EL (cell line): ENCODE data around the gene SSBP4.
A peak's percentile ranks its signal among the peaks of the same experiment; 100 is the strongest.

Experiments
- DNase-seq: peaks from one replicate; pipeline ENCODE4 v3.0.0-alpha.2; 2016

SSBP4 gene

DNA sequence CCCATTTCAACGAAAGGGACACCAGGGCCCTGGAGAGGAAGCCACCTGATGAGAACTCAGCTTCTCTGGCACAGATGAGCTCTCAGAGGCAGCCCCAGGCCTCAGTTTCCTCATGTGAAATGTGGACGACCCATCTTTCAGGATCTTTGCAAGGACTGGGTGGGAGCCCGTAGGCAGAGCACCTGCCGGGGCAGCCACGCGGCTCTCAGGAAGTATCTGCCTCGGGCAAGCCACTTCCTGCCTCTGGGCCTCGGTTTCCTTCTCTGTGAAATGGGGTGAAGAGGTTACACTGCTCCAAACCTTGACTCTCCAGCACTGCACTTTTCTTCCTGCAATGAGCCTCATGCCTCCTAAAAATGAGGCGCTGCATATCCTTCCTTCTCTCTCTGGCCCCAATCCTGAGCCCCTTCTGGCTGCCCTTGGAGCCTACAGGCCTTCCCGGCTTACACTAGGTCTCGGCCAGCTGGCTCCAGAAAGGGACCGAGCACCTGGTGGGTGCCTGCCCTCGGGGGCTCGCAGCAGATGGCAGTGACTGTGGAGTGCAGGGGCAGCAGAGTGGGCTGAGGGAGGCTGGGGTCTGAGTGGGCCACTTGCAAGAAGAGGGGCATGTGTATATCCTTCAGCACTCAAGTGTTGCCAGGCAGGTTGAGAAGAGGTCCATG is 3.5 kb downstream of the SSBP4 start:
- DNase-seq: no peak

DNA sequence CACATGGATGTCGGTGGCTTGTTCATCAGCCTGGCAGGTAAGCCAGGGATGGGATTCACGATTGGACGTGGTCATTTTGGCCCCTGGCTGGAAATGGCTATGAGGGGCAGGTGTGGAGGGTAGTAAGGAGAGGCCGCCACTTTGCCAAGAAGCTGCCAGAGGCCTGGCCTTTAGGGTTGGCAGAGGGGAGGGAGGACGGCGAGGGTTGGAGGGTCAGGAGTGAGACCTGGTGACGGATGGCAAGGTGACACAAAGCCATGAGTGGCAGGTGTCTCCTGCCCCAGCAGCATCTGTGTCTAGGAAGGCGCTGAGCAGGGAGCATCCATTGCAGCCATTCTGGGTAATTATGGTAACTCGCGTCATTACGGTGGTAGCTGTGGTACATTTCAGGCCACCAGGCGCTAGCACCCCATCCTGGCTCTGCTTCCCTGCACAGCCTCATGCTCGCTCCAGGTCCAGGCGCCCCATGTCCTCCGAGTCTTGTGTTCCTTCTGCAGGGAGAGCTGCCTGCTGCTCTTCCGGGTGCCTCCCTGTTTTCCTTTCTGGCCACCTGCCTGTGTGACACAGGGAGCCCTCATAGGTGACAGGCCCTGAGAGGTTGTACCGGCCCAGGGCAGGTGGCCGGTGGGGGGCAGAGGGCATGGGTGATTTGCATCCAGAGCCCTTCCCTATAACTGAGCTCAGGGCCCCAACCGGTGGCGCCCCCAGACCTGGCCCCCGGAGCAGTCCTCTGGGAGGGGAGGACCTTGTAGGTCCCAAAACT is 4.2 kb downstream of the SSBP4 start:
- DNase-seq: no peak

DNA sequence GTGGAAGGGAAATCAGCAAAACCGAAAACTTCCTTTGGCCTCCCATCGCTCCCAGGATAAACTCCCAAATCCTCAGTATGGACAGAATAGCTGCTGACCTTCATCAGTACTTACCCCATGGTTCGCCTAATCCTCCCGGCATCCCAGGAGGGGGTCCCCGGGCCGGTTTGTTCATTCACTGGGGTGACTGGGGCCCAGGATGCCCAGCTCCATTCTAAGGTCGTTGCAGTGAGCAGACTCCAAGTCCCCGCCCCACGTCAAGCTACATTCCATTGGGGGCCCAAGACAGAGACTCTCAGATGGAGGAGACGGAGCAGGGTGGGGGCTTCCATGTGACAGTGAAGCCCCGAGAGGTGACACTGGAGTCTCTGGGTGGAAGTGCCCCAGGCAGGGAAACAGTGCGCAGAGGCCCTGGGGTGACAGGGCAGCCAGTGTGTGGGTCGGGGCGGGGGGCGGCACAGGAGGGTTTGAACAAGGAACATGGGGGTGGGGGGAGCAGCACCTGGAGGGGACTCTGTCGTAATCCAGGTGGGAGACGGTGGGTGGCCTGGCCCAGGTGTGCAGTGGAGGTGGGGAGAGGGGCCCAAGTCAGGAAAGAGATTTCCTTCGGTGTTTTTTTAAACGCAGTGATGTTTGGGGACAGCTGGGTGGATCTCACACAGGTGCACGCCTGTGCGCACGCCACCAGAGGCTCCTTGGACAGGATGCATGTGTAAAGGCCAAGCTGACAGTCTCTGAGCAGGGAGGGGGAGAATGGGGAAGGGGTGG is 5.1 kb downstream of the SSBP4 start:
- DNase-seq: no peak

DNA sequence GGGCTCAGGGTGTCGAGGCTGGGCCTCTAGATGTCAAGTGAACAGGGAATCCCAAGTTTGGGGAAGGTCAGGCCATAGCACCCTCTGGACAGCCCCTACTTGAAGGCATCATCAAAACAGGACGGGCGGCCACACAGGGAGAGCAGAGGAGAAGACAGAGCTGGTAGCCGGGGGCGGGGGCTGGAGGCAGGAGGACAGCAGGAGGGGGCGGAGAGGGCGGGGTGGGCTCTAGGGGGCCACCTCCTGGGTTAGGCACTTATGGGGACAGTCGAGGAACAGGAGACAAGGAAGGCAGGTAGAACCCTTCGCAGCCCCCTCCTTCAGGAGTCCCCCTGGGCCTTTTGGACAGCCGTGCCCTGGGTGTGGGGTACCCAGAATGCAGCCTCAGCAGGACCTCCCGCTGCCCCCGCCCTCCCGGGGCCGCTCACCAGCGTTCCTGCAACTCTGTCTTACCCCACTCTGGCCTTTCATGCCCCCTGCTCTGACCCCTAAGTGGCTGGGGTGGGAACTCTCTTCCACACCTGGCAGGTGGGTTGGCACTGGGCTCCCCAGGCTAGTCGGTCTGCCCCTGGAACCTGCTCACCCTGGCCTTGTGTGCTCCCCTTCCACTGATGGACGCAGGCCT is 5.8 kb downstream of the SSBP4 start:
- no peak for DNase-seq

DNA sequence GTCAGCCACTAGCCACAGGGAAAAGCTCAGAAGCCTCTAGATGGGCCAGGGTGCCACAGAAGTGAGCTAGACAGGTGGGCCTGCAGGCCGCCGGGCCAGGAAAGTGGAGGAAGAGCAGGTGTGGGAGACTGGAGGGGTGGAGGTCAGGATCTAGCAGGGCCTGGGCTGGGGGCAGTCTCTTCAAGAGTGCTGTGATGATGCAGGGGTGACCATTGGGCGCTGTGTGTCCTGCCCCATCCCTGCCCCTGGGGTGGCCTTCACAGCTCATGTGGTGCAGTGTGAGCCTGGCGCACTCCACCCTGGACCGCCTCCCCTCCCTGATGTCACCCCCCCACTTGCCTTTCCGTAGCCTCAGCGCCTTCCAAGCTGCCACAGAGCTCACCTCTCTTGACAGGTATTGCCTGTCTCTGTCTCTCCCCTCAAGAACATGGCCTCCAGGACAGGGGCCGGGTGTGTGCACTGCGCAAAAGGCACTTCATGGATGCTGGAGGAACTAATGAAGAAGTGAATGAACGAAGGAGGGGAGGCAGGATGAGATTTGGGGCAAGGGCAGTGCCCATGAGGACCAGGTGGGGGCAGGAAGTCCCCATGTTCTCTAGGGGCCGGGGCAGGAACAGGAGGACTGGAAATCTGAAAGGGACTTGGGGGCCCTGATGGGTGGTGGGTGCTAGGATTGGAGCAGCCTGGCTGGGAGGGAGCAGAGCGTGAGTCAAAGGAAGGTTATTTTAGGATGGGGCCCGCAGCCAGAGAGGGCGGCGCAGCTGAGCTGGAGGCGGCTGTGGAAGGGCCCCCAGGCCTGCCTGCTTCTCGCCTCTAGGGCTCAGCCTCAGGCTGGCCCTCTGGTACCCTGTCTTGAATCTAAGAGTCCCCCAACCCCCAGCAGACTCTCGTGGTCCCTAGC is 6.6 kb downstream of the SSBP4 start:
- DNase-seq: peak; percentile 83

DNA sequence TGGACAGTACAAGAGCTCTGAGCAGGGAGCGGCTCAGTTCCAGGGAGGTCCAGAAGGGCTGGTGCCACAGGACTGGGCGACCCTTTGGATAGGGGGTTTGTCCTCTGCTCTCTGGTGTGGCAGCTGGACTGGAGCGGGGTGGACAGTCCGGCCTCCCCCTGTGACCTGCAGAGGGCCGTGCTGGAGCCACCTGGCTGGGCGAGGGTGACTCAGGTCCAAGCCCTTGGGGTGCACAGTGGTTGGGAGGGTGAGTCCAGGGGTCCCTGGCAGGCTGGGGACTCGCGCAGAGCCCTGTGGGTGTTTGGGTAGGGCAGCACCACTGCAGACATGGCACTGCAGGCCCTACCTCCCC is 7.2 kb downstream of the SSBP4 start:
- no peak for DNase-seq

DNA sequence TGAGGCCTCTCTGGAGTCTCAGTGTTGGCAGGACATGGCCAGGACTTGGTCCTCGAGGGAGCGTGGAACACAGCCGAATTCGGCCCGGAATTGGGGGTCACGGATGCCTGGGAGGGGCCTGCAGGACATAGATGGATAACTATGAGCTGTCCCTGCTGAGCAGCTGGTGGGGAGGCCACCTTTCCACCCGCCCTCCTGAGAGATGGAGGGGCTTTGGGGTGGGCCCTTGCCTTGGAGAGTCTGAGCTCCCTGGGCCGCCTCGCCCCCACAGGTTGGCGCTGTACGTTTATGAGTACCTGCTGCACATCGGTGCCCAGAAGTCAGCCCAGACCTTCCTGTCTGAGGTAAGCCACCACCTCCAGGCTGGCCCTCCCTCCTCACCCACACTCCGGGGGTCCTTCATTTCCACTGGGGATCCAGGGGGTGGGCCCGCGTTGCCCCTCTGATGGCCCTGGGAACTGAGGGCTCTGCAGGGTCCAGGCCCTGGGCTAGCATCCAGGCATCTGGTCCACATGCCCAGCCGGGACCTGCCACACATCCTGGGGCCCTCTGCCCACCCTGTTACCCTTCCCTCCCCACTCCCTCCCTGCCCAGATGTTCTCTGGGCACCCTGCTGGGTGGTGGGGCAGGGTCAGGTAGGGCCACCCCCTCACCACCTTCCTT is 8.0 kb downstream of the SSBP4 start:
- no peak for DNase-seq

DNA sequence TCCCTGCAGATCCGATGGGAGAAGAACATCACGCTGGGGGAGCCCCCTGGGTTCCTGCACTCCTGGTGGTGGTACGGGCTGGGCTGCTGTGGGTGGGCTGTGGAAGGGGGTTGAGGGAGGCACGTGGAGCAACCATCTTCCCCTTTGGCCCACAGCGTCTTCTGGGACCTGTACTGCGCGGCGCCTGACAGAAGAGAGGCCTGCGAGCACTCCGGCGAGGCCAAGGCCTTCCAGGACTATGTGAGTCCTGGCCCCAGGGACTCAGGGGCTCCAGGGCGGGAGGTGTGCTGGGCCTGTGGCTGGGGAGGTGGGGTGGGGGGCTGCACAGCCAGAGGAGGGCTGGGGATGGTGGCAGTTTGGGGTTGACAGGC is 8.5 kb downstream of the SSBP4 start:
- DNase-seq: no peak

DNA sequence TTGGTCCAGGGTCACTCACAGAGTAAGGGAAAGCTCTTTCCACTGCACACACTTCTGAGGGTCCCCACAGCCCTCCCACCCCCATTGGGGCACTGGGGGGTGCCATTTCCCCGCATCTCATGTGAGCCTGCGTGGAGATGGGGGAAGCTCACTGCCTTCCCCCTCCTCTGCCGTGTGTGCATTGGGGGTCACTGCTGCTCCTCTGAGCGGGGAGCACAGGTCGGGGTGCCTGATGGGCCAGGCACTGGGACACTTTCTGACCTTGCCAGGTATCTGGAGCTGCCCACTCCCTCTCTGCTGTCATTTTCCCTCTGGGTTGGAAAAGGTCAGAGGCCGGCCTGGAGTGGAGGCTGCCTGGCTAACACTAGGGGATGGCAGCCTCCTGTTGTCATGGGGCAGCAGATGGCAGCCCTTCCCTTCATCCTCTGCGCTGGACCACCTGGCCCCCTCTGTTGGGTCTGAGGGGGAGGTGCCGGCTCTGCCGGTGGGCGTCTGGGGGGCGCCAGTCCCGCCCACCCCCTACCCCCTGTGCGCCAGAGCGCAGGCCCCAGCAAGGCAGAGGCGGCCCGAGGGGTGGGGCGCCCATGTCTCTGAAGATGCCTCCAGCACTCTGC is 9.1 kb downstream of the SSBP4 start:
- DNase-seq: no peak

DNA sequence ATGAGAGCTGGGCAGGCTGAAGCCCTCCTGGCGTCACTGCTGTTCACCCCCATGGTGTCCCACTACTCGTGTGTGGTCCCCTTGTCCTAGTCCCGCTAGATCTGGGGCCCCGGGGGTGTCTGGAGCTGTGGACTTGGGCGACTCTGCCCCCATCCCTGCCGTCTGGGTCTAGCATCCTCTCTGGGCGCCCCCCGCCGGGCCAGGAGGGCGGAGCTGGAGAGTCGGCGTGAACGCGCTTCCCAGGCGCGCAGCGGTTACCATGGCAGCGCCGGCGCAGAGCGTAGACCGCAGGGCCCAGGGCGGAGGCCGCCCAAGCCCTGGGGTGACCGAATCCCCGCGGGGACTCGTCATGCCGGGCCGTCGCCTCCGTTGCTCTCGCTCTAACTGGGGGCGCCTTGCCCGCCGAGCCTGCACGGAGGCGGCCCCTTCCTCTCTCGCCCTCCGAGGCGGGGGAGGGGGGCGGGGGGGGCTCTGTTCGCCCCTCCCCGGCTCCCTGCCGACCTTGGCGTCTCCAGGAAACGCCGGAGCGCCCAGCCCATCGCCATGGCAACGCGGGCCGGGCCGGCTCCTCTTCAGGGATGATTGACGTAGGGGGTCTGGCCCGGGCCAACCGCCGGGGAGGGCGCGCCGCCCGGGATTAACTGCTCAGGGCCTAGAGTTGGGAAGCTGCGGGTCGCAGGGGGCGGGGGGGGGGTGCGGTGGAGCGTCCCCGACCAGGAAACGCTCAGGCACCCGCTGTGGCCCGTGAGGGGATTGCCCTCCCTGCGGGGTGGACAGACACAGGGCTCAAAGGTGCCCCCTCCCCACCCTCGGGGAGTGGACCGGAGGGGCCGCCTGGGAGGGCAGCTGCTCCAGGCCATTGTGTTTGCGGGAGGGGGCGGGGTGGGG is 9.8 kb downstream of the SSBP4 start:
- DNase-seq: peak; percentile 86

DNA sequence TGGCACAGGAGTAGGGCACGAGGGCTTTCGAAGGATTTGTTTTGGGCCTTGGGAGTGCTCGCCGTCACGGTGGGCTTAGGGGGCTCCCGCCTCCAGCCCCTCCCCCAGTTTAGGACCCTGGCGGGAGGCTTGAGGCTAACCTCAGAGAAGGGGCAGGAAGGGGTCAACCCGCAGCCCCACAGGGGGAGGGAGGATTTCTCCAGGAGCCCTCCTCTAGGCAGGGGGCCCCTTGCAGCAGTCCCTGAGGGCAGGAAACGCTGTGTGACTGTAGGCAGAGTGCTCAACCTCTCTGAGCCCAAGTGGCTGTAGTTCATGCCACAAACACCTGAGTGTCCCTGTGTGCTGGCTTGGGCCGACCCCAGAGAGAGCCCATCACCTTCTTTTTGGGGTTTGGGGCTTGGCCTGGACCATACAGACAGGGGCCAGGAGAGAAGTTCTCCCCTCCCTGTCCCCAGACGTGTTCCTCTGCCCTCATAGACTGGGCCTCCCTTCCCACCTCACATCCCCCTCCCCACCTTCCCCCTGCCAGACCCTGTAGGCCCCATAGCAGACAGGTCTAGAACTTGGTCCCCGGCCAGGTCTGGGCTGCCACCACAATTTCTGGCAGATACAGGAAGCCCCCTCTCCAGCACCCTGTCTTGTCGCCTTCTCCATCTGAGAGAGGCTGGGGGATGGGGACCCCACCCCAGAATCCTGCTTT is 10.7 kb downstream of the SSBP4 start:
- no peak for DNase-seq

DNA sequence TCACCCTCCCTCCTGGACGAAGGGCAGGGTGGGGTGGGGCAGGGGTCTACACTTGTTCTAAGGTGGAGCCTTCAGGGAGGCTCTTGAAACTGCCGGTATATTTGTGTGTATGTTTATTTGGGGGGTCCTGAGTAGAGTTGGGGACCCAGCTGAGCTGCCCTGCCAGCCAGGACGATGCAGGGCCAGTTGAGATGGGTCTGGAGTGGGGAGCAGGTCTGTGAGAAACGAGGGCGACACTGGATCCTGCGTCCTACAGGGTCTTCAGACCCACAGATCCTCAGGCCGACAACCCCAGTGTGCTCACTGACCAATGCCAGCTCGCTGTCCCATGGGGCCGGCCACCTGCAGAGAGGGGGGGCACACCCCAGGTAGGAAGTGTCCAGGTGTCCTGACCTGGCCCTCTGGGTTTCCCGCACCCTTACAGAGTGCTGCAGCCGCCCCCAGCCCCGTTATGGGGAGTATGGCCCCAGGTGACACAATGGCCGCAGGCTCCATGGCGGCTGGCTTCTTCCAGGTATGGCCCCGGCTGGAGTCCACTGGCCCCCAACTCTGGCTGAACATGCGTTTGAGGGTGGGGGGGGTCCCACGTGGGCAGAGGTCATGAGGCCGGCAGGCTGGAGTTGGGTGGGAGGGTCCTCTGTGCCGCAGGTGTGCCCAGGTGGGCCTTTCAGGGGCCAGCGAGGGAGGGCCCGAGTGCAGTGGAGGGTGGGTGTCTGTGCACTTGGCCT is 11.4 kb downstream of the SSBP4 start:
- no peak for DNase-seq

DNA sequence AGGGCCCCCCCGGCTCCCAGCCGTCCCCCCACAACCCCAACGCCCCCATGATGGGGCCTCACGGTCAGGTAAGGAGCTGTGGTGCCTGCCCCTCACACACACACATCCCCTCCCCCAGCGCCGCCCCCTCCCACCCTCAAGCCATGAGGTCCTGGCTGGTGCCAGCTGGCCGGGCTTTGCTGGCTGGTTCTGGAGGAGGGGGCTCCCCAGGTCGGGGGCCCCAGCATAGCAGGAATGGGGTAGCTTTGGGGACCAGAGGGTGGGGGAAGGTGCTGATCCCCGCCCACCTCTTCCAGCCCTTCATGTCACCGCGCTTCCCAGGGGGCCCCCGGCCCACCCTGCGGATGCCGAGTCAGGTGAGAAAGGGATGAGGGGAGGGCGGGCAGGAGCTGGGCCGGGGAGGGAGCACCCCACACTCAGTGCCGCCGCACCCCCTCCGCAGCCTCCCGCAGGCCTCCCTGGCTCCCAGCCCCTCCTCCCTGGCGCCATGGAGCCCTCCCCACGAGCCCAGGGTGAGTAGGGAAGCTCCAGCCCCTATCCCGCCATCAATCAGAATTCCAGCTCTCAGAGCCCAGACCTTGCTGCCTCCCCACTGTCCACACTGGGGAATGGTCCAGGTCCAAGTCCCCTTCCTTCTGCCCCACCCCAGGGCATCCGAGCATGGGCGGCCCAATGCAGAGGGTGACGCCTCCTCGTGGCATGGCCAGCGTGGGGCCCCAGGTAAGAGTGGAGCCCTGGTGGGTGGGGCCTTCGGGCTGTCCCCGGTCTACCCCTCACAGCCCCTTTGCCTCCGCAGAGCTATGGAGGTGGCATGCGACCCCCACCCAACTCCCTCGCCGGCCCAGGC is 12.4 kb downstream of the SSBP4 start:
- DNase-seq: no peak

DNA sequence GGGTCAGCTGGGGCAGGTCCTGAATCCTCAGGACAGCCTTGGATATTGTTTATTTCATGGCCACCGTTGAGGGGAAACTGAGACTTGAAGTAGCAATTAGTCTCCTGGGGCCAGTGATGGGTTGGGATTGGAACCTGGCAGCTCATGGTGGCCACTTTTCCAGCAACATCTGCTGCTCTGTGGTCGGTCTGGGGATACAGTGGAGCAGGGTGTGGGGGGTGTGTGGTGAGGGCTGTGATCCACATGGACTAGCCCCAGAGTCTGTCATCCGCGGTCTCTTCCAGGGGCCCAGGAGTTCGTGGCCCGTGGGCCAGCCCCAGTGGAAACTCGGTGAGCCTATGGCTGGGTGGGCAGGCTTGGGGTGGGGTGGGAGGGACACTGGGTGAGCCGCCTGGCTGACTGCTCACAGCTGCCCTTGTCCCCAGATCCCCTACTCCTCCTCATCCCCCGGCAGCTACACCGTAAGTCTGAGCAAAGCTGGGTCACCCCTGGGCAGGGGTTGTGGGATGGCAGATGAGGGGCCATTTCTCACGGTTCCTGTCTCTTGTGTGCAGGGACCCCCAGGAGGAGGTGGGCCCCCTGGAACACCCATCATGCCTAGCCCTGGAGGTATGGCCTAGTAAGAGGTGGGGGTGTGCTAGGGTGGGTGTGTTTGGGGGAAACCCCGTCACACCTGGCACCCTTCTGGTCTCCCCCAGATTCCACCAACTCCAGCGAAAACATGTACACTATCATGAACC is 13.2 kb downstream of the SSBP4 start:
- DNase-seq: no peak

DNA sequence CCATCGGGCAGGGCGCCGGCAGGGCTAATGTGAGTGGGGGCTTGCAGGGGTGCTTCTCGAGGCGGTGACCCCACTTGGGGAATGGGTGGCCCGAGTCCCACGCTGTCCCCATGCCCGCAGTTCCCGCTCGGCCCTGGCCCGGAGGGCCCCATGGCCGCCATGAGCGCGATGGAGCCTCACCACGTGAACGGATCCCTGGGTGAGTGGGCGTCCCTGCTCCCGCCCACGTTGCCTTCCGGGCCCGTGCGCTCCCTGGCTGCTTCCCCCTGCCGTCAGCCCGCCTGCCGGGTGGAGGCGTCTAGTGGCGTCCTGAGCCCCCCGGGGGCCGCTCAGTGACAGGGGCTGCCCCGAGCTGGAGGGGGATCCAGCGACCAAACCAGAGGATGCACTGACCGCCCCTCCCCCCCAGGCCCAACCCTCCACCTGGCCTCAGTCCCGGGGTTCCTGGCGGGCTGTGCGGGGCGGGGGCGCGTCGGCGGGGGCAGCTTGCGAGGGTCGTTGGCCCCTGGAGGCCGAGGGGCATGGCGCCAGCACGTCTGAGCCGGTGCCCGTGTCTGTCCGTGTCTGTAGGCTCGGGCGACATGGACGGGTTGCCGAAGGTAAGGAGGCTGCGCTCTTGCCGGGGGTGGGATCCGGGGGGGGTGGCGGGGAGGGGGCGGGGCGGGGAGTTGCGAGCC is 14.0 kb downstream of the SSBP4 start:
- DNase-seq: no peak

DNA sequence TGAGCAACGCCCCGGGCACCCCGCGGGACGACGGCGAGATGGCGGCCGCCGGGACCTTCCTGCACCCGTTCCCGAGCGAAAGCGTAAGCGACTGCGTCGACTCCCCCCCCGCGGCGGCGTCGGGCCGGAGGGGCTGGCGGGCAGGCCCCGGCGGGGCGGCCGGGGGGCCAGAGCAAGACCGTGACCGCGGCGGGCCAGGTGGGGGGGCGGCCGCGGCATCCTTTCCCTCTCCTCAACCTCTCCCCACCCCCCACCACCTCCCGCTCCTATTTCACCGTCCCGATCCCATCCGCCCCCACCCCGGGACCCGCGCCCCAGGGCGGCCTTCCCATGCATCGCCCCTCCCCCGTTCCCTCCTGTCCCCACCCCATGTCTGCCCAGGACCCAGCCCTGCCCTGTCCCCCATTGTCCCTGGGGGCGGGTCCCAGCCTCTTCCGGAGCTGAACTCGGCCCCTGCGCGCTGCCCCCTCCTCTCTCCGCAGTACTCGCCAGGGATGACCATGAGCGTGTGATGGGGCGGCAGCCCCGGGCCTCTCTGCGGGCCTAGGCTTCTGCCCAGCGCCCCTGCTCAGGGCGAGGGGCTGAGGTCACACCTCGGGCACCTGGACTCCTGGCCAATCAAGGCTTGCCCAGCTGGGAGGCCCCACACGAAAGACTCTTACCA is 14.7 kb downstream of the SSBP4 start:
- DNase-seq: no peak
